GM19324 (cell line): ENCODE measurements around the gene PTPN7.
"Not testable (repeated sequence)": the region's sequence is repeated elsewhere in the genome, so short reads cannot be mapped to it uniquely, and the experiment has no call there.

Experiments used
- ATAC-seq: cut with Tn5 transposase; IDR thresholded peaks from one replicate; pipeline ENCODE4 v1.9.1; 2021; ENCODE audit warnings: mild to moderate bottlenecking, moderate library complexity; ENCODE audit not compliant: unreplicated experiment, low FRiP score

The PTPN7 gene

GRCh38 chr1:202154148-202154765, 6.1 kb downstream of the PTPN7 start:
- no peak for ATAC-seq

DNA sequence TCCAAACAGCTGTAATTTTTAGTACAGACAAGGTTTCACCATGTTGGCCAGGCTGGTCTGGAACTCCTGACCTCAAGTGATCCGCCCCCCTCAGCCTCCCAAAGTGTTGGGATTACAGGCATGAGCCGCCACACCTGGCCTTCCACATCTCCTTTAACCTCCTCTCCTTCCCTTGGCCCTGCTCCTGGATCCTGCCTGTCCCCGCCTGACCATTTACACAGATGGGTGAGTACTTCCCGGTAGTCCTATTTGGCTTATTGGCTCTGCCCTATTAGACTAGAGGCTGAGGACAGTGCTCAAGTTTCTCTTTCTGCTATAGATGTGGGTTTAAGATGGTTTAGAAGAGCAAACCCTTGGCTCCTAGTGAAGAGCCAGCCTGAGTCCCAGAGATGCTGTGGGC, 7.1 kb downstream of the PTPN7 start:
- ATAC-seq = no peak

- ATAC-seq = no peak
These were observed 8.0 kb downstream of the PTPN7 start for GRCh38 chr1:202152399-202152798.

GRCh38 chr1:202151045-202151444, 9.4 kb downstream of the PTPN7 start:
- ATAC-seq = no peak

GRCh38 chr1:202150602-202151001, 9.8 kb downstream of the PTPN7 start:
- no peak for ATAC-seq

DNA sequence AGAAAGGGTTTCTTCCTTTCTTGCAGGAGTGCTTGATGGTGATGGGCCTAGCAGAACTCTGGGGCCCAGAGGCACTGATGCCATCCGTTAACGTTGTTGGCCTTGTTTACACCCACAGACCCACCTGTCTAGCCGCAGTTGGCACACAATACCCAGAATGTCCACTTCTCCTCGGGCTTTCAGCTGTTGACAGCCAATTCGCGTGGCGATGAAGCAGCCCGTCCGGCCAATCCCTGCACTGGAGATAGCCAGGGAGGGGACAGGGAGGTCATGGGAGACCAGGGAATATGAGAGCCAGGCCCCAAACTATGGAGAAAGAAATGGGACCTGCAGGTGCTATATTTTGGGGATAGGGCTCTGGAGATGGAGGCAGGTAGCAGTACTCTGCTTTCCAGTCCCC, 10.2 kb downstream of the PTPN7 start:
- no peak for ATAC-seq

GRCh38 chr1:202149566-202149965, 10.8 kb downstream of the PTPN7 start:
- no peak for ATAC-seq

DNA sequence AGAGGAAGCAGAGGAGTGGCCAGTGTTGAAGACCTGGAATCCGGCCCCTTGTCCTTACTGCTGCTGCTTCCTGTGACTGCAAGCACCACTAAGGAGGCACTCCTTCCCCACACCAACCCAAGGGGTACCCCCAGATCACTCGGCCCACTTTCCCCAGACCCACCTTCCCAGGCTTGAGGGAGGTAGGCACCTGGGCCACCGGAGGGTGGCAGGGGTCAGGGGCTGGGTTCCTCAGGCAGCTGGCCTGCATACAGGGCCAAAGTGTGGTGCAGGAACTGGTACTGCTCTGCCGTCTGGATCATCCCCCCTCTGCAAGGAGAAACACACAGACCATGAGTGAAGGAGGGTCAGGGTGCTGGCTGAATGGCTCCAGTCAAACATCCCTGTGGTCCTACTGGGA, 12.0 kb downstream of the PTPN7 start:
- ATAC-seq = no peak

DNA sequence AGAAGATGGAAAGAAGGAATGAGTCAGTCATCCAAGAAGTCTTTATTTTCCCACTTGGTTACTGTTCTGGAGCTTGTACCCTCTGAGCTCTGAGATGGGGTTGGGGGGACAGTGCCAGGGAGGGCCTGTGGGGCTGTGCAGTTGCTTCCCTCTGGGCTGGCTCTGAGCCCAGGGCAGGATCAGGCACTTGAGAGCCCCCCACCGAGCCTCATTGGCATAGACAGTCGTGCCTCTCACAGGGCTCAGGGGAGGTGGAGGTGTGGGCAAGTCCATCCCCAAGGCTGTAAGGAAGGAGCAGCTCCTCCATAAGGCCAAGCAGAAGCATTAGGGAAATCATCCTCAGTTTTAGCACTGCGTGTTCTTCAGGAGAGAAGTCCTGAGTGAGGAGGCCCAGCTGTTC, 13.4 kb downstream of the PTPN7 start:
- no peak for ATAC-seq

DNA sequence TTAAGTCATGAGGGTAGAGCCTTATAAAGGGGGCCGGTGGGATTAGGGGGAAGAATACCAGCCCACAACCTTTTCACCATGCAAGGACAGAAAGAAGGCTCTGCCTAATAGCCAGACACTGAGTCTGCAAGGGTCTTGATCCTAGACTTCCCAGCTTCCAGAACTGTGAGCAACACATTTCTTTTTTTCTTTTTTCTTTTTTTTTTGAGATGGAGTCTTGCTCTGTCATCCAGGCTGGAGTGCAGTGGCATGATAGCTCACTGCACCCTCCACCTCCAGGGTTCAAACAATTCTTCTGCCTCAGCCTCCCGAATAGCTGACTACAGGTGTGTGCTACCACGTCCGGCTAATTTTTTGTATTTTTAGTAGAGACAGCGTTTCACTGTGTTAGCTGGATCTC, 14.1 kb downstream of the PTPN7 start:
- no peak for ATAC-seq

GRCh38 chr1:202145744-202146140, 14.7 kb downstream of the PTPN7 start:
- ATAC-seq = not testable (repeated sequence)

DNA sequence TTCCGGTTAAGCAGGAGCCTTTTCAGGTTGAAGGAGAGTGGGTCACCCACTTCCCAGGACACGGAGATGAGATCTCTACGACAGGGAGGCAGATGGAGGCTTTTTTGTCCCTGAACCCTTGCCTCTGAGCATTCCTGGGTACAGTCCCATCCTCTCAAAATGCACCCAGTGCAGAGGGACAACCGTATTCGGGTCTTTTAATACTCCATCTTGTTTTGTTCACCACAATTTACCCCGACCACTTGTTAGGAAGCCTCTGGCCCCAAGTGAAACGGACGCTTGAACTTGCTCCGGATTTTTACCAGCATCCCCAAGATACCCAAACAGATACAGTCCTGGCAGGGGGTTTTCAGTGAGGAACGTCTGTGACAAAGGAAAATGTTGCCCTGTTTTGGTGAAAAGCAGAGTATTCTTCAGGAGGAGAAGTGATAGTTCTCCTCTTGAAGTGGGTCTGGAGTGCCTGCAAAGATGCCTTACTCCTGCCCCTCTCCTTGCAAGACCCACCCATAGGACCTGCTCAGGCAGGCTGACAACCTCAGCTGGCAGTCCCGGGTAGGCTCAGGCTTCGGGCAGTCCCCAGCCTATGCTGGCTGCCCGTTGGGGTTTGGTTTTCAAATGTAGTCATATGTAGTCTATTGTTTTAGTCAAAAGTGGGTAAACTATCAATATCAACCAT, 15.2 kb downstream of the PTPN7 start:
- no peak for ATAC-seq

DNA sequence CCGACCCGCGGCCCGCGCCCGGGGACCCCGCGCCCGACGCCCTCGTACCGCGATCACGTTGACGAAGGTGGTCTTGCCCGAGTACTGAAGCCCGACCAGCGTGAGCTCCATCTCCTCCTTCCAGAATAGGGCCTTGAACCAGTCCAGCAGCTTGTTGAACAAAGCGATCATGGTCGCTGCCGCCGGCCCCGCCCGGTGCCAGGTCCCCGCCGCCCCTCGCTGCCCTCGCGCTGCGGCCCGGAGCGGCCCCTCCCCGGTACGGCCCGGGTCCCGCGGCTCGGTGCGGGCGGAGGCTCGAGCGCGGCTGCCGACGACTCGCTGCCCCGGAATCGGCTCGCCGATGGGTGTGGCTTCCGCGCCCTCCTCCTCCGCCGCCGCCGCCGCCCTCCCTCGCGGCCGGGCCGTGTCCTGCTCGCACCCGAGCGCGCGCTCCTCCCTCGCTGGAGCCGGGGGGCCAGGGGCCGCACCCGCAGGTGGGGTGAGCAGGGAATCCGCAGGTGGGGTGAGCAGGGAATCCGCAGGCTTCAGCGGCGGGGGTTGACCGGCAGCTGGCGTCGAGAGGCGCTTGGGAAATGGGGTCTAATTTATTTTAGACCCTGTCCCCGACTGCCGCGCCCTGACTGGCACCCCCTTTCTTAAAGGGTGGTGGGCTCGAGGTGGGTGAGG, 15.9 kb downstream of the PTPN7 start, which contains the start of gene ARL8A:
Gene ARL8A, minus strand, starts transcription at position 336 of the 666 bp plus-strand sequence. Its CDS starts 165 bp downstream, at position 171.
- peak; percentile 64 for ATAC-seq

- peak; percentile 56 for ATAC-seq
These were observed 16.5 kb downstream of the PTPN7 start for GRCh38 chr1:202143768-202144401.

DNA sequence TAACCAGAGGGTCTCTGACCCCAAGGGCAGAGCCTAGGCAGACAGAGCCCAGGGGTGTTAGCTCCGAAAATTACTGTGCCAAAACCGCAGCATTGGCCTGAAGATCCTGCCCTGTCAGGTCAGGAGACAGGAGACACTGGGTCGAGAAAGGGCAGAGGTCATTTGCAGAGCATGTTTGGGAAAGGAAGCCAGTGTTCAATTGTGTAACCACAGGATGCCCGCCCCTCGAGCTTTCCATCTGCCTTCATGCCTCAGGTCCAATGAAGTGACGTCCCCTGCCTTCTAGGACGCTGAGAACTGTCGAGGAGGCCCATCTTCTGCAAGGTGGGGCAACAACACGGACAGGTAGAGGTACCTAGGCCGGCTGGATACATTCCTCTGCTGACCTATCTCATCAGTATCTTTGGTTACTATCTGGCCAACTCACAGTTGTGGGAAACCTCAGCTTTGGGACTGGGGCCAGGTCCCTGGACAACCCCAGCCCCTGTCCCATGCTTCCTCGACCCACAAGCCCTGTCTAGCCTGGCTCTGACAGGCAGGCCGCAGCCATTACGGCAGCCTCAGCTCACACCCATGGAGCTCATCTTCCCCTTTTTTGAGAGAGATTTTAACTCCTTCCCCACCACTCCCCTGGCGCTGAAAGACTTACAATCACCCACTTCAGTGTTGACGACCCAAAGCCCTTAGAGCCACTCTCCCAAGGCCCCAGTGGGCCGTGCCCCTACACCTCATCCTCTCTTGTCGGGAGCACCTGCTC, 17.2 kb downstream of the PTPN7 start:
- peak; percentile 12 for ATAC-seq

- not testable (repeated sequence) for ATAC-seq
These were observed 18.9 kb downstream of the PTPN7 start for GRCh38 chr1:202141468-202141867.

DNA sequence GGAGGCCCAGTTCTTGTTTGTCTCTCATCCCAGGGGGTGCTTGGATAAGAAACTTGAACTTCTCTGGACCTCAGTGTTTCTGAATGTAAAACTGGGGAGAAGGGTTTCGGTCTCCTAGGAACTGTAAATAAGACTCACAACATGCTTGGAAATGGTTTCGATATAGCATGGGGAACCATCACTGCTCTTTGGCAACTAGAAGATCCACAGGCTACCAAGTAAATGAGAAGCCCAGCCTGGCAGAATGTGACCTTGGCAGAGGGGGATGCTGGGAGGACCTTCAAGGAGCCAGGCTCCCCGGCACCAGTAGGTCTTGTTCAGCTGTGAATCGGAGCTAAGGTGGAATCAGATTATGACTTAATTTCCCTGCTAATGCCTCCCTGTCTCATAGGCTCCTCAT, 19.6 kb downstream of the PTPN7 start:
- ATAC-seq = no peak

DNA sequence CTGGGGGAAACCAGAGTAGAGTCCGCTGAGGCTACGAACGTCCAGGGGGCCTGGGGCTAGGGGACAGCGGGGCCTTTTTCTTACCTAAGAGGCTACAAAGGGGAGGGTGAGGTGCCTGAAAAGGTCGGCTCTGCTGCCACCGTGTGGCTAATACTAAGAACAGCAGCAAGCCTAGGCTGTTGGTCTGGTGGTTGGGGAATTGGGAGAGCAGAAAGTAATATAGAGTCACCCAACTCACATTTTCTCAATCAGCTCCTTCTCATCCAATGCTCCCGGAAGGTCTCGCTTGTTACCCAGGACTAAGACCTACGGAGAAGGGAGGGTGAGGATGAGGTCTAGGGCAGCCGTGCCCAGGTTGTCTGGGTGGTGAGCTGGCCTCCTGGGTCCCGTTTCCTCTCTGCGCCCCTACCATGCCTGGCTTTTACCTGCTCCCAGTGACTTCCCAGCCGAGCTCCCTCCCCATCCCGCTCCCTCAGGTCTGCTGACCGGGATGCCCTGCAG, 25.1 kb downstream of the PTPN7 start:
- ATAC-seq = peak; percentile 51

DNA sequence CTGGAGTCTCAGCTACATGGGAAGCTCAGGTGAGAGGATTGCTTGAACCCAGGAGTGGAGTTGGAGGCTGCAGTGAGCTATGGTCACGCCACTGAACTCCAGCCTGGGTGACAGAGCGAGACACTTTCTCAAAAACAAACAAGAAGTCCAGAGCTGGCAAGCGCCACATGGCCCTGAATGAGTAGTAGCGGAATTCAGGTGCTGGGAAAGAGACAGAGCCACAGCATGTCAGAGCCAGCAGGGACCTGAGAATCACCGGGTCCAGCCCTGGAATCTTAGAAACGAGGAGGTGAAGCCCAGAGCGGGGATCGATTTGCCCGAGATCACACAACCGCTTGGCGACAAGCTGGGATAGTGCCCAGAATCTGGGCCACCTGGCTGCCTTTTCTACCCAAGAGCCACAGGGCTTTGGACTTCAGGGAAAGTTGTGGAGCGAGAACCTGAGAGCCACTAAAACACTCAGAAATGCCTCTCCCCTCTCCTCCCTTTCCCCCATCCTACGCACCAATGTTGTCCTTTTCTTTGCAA, 25.7 kb downstream of the PTPN7 start:
- ATAC-seq = no peak

DNA sequence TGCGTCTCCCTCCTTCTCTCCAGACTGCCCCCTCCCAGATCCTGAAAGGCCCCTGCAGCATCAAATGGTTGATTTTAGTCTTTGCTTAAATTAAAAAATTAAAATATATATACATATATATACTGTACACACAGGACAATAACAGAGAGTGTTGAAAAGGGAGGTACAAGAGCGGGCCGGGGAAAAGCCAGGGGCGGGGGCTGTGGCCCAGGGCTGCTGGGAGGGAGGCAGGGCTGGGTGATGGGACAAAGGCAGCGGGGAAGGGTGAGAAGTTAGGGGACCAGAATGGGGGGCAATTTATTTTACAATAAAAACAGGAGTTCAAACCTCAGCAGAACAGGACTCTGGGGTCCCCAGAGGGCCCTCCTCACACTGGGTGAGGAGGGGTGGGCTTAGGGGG, 26.4 kb downstream of the PTPN7 start:
- ATAC-seq = no peak
